Activated gamma-delta T cell treated with Interleukin-2 at 50 U/mL for 16 hours (primary cell): ENCODE data around the gene PTPRN2.
"Not testable (repeated sequence)": the region's sequence is repeated elsewhere in the genome, so short reads cannot be mapped to it uniquely, and the experiment has no call there.

Experiments
- DNase-seq: peaks from one replicate; pipeline ENCODE4 v3.0.0-alpha.2; 2020

The PTPRN2 gene

GRCh38 chr7:158530800-158531609, 56.6 kb downstream of the PTPRN2 start:
- no peak for DNase-seq

- DNase-seq: no peak
Measured at GRCh38 chr7:158529181-158530096, 58.2 kb downstream of the PTPRN2 start.

- no peak for DNase-seq
Measured at GRCh38 chr7:158527915-158528502, 59.6 kb downstream of the PTPRN2 start.

GRCh38 chr7:158527495-158527894, 60.1 kb downstream of the PTPRN2 start:
- no peak for DNase-seq

- no peak for DNase-seq
Measured at GRCh38 chr7:158527038-158527437, 60.6 kb downstream of the PTPRN2 start.

- DNase-seq: no peak
Measured at GRCh38 chr7:158526531-158526930, 61.1 kb downstream of the PTPRN2 start.

GRCh38 chr7:158525648-158526484, 61.8 kb downstream of the PTPRN2 start:
- no peak for DNase-seq

GRCh38 chr7:158524749-158525635, 62.6 kb downstream of the PTPRN2 start:
- no peak for DNase-seq

- not testable (repeated sequence) for DNase-seq
Measured at GRCh38 chr7:158524286-158524685, 63.3 kb downstream of the PTPRN2 start.

GRCh38 chr7:158523877-158524276, 63.7 kb downstream of the PTPRN2 start:
- not testable (repeated sequence) for DNase-seq

GRCh38 chr7:158523165-158523856, 64.3 kb downstream of the PTPRN2 start:
- not testable (repeated sequence) for DNase-seq

GRCh38 chr7:158521795-158522194, 65.8 kb downstream of the PTPRN2 start:
- DNase-seq: not testable (repeated sequence)

- no peak for DNase-seq
Measured at GRCh38 chr7:158520825-158521224, 66.8 kb downstream of the PTPRN2 start.

- DNase-seq: no peak
Measured at GRCh38 chr7:158519633-158520174, 67.9 kb downstream of the PTPRN2 start.

GRCh38 chr7:158518980-158519632, 68.5 kb downstream of the PTPRN2 start:
- DNase-seq: no peak

- no peak for DNase-seq
Measured at GRCh38 chr7:158517571-158517970, 70.1 kb downstream of the PTPRN2 start.

GRCh38 chr7:158517072-158517471, 70.6 kb downstream of the PTPRN2 start:
- no peak for DNase-seq

GRCh38 chr7:158516524-158516923, 71.1 kb downstream of the PTPRN2 start:
- DNase-seq: no peak

- no peak for DNase-seq
Measured at GRCh38 chr7:158512869-158513268, 74.8 kb downstream of the PTPRN2 start.

GRCh38 chr7:158512042-158512441, 75.6 kb downstream of the PTPRN2 start:
- no peak for DNase-seq
